HG03175 (cell line): Measurements from ENCODE around the gene IRF5.
"Not testable (repeated sequence)": the region's sequence is repeated elsewhere in the genome, so short reads cannot be mapped to it uniquely, and the experiment has no call there.

Experiments used
- ATAC-seq: cut with Tn5 transposase; IDR thresholded peaks from one replicate; pipeline ENCODE4 v1.9.1; 2021; ENCODE audit warnings: mild to moderate bottlenecking, moderate library complexity; ENCODE audit not compliant: unreplicated experiment

Gene IRF5

DNA sequence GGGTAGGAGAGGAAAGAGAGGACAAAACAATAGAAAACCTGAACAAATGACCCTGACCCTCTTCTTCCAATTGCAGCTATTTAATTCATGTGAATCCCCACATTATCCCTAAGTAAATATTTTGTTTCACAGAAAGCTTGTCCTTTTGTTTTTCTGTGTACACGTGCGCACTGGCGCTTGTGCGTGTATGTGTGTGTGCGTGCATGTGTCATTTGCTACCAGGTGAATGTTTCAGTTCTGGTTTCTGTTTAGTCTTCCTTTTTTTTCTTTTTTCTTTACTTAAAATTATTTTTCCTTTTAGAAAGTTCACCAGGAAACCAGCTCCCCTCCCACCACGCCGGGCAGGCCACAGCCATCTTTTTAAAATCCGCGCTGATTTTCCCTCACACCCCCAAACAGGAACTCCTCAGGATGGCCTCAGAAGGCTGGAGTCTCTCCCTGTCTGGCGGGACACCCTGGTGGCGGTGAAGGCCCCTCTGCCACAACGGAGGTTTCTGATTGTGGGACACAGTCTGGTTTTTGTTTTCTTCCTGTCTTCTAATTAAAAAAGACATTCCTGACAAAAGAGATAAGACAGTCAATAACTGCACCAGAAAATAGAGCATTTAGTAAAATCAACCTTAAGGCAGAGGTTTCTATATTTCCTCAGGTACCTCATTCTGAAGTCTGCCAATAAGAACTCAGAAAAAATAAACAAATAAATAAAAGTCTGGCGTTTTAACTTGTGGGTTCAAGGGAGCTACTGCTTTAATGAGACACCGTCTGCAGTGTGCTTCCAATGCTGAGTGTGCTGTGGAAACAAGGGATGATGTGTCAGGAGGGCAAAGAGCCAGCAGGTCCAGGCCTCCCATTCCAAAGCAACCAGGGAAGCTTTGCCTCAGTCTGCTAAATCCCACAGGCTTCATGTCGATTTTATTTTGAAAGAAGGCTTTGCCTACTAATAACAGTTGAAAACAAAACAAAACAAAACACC is 17.4 kb downstream of the IRF5 start:
- peak; percentile 60 for ATAC-seq

DNA sequence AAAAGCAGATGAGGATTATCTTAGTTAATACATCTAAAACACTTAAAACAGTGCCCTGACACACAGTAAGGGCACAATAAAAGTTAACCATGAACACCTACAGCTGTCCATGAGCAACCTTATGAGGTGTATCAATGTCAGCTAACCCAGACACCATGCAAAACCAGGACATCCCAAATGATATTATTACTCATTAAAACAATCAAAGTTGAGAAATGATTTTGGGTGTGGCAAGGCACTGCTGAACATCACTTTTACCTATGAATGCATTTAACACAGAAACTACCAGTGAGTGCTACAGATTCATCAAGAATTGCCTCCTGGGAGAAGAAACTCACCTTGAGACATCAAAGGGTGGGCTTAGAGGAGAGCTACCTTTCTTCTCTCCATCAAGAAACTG is 18.3 kb downstream of the IRF5 start:
- ATAC-seq = no peak

DNA sequence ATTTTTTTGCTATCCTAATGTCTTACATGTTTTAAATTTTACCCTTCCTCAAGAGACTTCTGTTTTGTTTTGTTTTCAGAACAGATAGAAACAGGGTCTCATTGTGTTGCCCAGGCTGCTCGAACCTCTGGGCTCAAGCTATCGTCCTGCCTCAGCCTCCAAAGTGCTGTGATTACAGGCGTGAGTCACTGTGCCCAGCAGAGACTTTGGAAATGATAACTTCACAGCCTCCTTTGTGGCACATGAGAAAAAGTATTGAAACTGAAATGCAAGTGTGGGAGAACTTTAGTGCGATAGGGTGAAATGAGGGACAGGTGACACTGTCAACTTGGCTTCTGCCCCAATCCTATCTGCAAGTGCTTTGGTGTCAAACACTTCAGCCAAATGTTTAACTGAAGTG is 21.6 kb downstream of the IRF5 start:
- ATAC-seq = no peak

DNA sequence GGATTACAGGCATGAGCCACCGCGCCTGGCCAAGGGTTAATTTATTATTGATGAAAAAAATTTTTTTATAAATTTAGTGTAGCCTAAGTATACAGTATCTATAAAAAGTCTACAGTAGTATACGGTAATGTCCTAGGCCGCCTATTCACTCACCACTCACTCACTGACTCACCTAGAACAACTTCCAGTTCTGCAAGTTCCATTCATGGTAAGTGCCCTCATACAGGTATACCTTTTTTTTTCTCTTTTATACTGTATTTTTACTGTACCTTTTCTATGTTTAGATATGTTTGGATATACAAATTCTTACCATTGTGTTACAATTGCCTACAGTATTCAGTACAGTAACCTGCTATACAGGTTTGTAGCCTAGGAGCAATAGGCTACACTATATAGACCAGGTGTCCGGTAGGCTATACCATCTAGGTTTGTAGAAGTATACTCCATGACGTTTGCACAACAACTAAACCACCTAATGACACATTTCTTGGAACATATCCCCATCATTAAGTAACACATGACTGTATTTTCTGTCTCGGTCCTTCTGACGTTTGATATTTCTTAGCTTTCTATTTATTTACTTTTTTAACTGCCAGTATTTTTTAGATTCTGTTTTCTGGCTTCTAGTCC is 23.4 kb downstream of the IRF5 start:
- no peak for ATAC-seq

DNA sequence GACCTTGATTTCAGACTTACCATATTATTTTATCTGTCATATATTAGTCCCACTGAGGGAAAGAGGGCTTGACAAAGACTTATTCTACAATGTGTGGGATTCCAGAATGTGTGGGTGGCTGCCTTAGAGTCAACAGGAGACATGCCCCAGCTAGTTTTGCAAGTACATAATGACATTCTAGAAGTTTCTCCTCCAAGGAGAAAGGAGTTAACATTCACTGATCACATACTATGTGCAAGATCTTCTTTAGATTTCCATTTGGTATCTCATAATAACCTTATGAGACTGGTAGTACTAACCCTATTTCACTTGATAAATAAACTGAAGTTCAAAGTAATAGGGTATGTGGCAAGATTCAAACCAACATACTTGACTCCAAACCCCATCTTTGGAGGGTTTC is 25.2 kb downstream of the IRF5 start:
- no peak for ATAC-seq

GRCh38 chr7:128963327-128963757 is 25.6 kb downstream of the IRF5 start:
- peak; percentile 69 for ATAC-seq

GRCh38 chr7:128968624-128969023 is 30.9 kb downstream of the IRF5 start:
- ATAC-seq = no peak

GRCh38 chr7:128974241-128974934 is 36.7 kb downstream of the IRF5 start:
- ATAC-seq = no peak

DNA sequence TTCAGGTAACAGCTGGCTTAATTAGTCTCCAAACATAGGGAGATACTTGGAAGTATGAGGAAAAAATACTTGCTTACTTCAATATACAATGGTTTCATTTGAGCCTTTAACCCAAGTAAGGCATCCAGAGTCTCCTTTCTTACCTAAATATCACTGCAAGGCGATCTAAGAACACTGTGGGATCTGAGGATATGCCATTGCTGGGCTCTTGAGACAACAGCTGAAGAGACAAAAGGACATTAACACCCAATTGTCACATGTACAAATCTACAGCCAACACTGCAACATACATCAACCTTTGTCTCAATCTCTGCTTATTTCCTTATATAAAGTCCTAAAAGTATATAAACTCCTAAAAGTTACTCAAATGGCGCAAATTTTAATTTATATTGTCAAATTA is 44.4 kb downstream of the IRF5 start:
- ATAC-seq = no peak

DNA sequence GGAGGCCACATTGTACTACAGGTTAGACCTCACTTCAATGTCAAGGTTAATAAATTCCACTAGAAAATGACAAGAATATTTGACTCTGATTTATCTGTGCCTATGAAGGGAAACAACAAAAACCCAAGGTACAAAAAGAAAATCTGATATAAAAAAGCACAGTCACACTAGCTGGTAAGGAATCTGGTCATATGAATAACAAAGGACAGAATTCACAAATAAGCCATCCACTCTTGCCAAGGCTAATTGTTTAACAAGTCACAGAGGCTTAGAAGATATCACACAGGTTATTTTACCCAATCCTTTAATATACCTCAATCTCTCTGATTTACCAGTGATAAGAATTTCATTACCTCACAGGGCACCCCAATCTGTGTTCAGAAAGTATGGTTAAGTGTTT is 47.9 kb downstream of the IRF5 start:
- no peak for ATAC-seq

DNA sequence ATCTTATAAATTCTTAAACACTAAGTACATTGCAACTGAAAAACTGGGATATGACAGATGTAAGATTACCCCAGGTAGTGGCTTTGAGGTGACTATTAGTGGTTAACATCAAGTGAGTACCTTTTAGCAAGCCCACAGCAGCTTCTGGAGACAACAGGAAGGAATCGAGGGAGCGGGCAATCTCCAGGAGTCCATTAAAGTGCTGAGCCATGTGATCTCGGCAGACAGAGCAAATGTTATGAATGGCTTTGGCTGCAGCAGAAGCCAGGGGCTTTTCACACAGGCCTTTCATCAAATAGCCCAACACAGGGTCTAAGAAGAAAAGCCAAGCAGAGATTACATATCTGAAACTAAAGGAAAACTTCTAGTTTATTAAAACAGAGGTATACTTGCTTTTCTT is 48.9 kb downstream of the IRF5 start:
- no peak for ATAC-seq

DNA sequence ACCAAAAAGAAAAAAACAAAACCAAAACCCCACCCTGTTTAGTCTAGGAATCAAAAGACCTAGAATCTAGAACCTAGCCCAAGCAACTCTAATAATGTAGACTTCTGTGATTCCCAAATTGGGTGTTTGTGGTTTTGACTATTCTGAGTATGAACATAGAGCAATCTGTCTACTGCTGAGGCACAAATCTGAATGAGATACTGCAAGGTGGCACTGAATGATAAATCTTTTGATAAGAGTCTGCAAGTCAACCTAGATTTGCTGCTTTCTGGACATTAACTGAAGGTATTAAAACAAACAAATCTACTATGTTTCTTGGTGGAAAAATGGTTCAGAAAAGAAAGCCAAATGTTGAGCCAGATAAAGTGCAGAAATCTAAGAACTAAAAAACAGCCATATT is 50.6 kb downstream of the IRF5 start:
- ATAC-seq = no peak

DNA sequence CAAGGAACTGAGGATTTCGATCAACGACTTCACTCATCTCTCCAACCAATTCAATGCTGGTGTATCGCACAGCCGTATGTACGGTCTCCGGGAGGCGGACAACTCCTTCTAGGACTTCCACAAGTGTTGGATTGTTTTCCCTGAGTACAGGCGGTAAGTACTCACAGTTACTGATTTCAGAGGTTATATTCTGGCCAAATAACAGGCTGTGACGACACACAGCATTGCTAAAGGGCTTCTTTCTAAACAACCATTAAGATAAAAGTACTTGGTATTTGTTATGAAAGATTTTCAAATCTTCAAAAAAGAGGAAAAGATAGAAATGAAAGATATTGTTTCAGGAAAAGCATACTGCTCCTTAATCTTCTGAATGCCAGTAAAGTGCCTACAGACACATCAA is 52.2 kb downstream of the IRF5 start:
- no peak for ATAC-seq

GRCh38 chr7:128993419-128993818 is 55.7 kb downstream of the IRF5 start:
- ATAC-seq = no peak

DNA sequence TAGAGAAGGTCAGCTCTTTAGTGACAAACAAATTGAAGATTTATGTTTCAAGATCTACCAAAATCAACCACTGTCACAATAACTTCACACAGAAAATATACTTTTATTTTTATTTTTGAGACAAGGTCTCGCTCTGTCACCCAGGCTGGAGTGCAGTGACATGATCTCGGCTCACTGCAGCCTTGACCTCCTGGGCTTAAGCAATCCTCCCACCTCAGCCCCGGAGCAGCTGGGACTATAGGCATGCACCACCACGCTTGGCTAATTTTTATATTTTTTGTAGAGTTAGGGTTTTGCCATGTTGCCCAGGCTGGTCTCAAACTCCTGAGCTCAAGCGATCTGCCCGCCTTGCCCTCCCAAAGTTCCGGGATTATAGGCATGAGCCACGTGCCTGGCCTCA is 56.8 kb downstream of the IRF5 start:
- not testable (repeated sequence) for ATAC-seq

- ATAC-seq = no peak
Measured at GRCh38 chr7:128997181-128997580, 59.5 kb downstream of the IRF5 start.
